HepG2 (cell line): Measurements from ENCODE around the gene CXADR. TPM values are rescaled to one million over a fixed set of nuclear protein-coding genes. Genes with fewer than 3 reads are reported as not detected.
A peak's percentile ranks its signal among the peaks of the same experiment; 100 is the strongest.

ENCODE experiments used
- ATAC-seq: fragments of 200-7000 bp; cut with Tn5 transposase; 3 replicates; pipeline ENCODE4 v1.9.1; 2020; ENCODE audit warnings: mild to moderate bottlenecking, moderate library complexity
- BruUV-seq: library from RNA; stranded (reverse); fragments of 400-500 nt; replicated peaks from 2 replicates; lab custom pipeline; 2021; lab: Mats Ljungman, UMichigan
- CTCF ChIA-PET: fragments of 300-600 bp; formaldehyde crosslinking; extraction: SDS; loops from one replicate; lab custom pipeline; 2021; ENCODE audit warnings: low total read pairs, inconsistent platforms, low intra/inter-chr PET ratio; lab: Yijun Ruan, JAX
- POLR2A ChIA-PET: fragments of 350-600 bp; sonication (Branson Sonifier 250); formaldehyde crosslinking; loops from one replicate; lab custom pipeline; 2020; ENCODE audit warnings: antibody characterized with exemption, inconsistent platforms; lab: Yijun Ruan, JAX
- DNase-seq: peaks from one replicate; pipeline ENCODE4 v3.0.0-alpha.2; 2015; ENCODE audit warnings: low spot score
- FAIRE-seq: peaks from 3 replicates; lab custom pipeline; 2011; peaks lifted over from hg19 to GRCh38; lab: Jason Lieb, UNC
- H2AFZ ChIP-seq: one replicate; pipeline ENCODE4 v1.6.1; 2011; ENCODE audit warnings: low read length, inconsistent platforms
- H3K27ac ChIP-seq: fragments of 300-600 bp; 3 replicates; pipeline ENCODE4 v1.8.0; 2011; ENCODE audit warnings: mixed run types, mild to moderate bottlenecking, mixed read lengths, low read length, inconsistent platforms; ENCODE audit not compliant: insufficient read depth; ENCODE audit errors: extremely low read length
- H3K27me3 ChIP-seq, 2 experiments: fragments of 200-600 bp in 1 of 2; 2 replicates in 1 of 2; 3 replicates in 1 of 2; pipeline versions ENCODE4 v1.6.0 to v1.8.0; 2011; ENCODE audit warnings: low read length in 2 of 2, mild to moderate bottlenecking in 2 of 2, moderate library complexity in 2 of 2, inconsistent platforms in 1 of 2; ENCODE audit not compliant: insufficient read depth in 2 of 2, control insufficient read depth in 1 of 2
- H3K36me3 ChIP-seq, 2 experiments: fragments of 200-600 bp in 1 of 2; replicated peaks in 1 of 2; 2 replicates in 1 of 2; 3 replicates in 1 of 2; pipeline versions ENCODE4 v1.5.1 to v1.8.0; 2011; ENCODE audit warnings: low read length in 2 of 2, inconsistent platforms in 1 of 2; ENCODE audit not compliant: insufficient read depth in 2 of 2, control insufficient read depth in 1 of 2
- H3K4me1 ChIP-seq: 2 replicates; pipeline ENCODE4 v1.5.1; 2012; ENCODE audit warnings: low read length, inconsistent platforms; ENCODE audit not compliant: insufficient read depth
- H3K4me2 ChIP-seq: 2 replicates; pipeline ENCODE4 v1.6.0; 2011; ENCODE audit warnings: low read depth, low read length, inconsistent platforms
- H3K4me3 ChIP-seq, 3 experiments: fragments of 200-600 bp in 1 of 3; sonication (generic), shearing (Covaris generic) in 1 of 3; replicated peaks in 1 of 3; 2 replicates each; pipeline ENCODE4 v1.5.1; 2011 to 2016; ENCODE audit warnings: low read length in 3 of 3, inconsistent platforms in 2 of 3, low read depth in 2 of 3, mild to moderate bottlenecking in 2 of 3, control low read depth in 1 of 3, mixed read lengths in 1 of 3; ENCODE audit not compliant: insufficient read depth in 1 of 3
- H3K79me2 ChIP-seq: one replicate; pipeline ENCODE4 v1.6.1; 2011; ENCODE audit warnings: low read length, inconsistent platforms; ENCODE audit not compliant: insufficient read depth
- H3K9ac ChIP-seq: 2 replicates; pipeline ENCODE4 v1.6.0; 2011; ENCODE audit warnings: mild to moderate bottlenecking, low read depth, low read length, inconsistent platforms; ENCODE audit not compliant: insufficient read depth
- H3K9me3 ChIP-seq: 2 replicates; pipeline ENCODE4 v1.5.1; 2012; ENCODE audit warnings: mild to moderate bottlenecking, low read length
- H4K20me1 ChIP-seq: 2 replicates; pipeline ENCODE4 v1.6.0; 2011; ENCODE audit warnings: inconsistent platforms, mild to moderate bottlenecking, low read length, moderate library complexity; ENCODE audit not compliant: insufficient read depth
- CEBPB ChIP-seq: IDR thresholded peaks from 2 replicates; pipeline ENCODE4 v1.6.1; 2011; ENCODE audit warnings: low read depth, low read length, improper control_type of control experiment, borderline replicate concordance
- CREB3 ChIP-seq: sonication (generic); formaldehyde crosslinking; IDR thresholded peaks from 2 replicates; pipeline ENCODE4 v1.5.0; 2020; ENCODE audit warnings: missing genetic modification reagents
- EP300 ChIP-seq, 3 experiments: sonication (generic) in 1 of 3; formaldehyde crosslinking in 1 of 3; IDR thresholded peaks; 2 replicates each; pipeline versions ENCODE4 v1.5.1 to v1.6.1; 2011 to 2020; ENCODE audit warnings: low read depth in 2 of 3, low read length in 2 of 3, borderline replicate concordance in 1 of 3, improper control_type of control experiment in 1 of 3, mild to moderate bottlenecking in 1 of 3, missing genetic modification reagents in 1 of 3, moderate library complexity in 1 of 3
- KDM3A ChIP-seq: IDR thresholded peaks from 2 replicates; pipeline ENCODE4 v1.6.1; 2018; ENCODE audit warnings: low read depth, missing compliant biosample characterization
- MIER2 ChIP-seq: IDR thresholded peaks from 2 replicates; pipeline ENCODE4 v1.6.1; 2016; ENCODE audit warnings: missing biosample characterization, missing genetic modification reagents
- PHF5A ChIP-seq: IDR thresholded peaks from one replicate; pipeline ENCODE4 v1.6.1; 2018; ENCODE audit warnings: low read depth, missing genetic modification reagents; ENCODE audit not compliant: unreplicated experiment
- SAP130 ChIP-seq: IDR thresholded peaks from 2 replicates; pipeline ENCODE4 v1.6.1; 2016; ENCODE audit warnings: low read depth
- SOX5 ChIP-seq: IDR thresholded peaks from 2 replicates; pipeline ENCODE4 v1.6.1; 2016; ENCODE audit warnings: borderline replicate concordance
- YEATS4 ChIP-seq: sonication (generic); formaldehyde crosslinking; IDR thresholded peaks from 2 replicates; pipeline ENCODE4 v1.4.0; 2020; ENCODE audit warnings: missing genetic modification reagents, borderline replicate concordance
- ZBTB39 ChIP-seq: sonication (generic); formaldehyde crosslinking; IDR thresholded peaks from 2 replicates; pipeline ENCODE4 v1.5.0; 2020; ENCODE audit warnings: missing genetic modification reagents
- ZMAT3 ChIP-seq: sonication (generic); formaldehyde crosslinking; conservative IDR thresholded peaks from 2 replicates; pipeline ENCODE4 v1.7.0; 2021; ENCODE audit warnings: missing genetic modification reagents
- ZNF264 ChIP-seq: sonication (generic); formaldehyde crosslinking; IDR thresholded peaks from 2 replicates; pipeline ENCODE4 v1.4.0; 2020; ENCODE audit warnings: missing genetic modification reagents
- ZNF329 ChIP-seq: sonication (generic); formaldehyde crosslinking; IDR thresholded peaks from 2 replicates; pipeline ENCODE4 v1.9.0; 2021; ENCODE audit warnings: low read depth, mild to moderate bottlenecking, missing genetic modification reagents
- ZNF460 ChIP-seq: sonication (generic); formaldehyde crosslinking; IDR thresholded peaks from 2 replicates; pipeline ENCODE4 v1.5.1; 2020; ENCODE audit warnings: missing genetic modification reagents, mild to moderate bottlenecking, borderline replicate concordance
- ZSCAN9 ChIP-seq: IDR thresholded peaks from 2 replicates; pipeline ENCODE4 v1.6.1; 2016; ENCODE audit warnings: borderline replicate concordance
- WGBS: methylation state at CpG from one replicate; pipeline ENCODE4 v1.1.6; 2017; ENCODE audit warnings: low lambda C conversion rate; 5-methylcytosine and 5-hydroxymethylcytosine counted together
- in situ Hi-C: cut with HindIII; loops from 2 replicates; pipeline ENCODE4 v1.10.0; 2017; ENCODE audit warnings: low pct_unique_long_range_greater_than_20kb; ENCODE audit not compliant: extremely low pct_ligation_motif_present
- intact Hi-C: fragments of 100-400 bp; cut with micrococcal nuclease; formaldehyde crosslinking; loops from one replicate; pipeline ENCODE4 v1.10.0; 2022; ENCODE audit not compliant: unreplicated experiment
- polyA plus RNA-seq, 8 experiments: library from polyadenylated mRNA; depleted of rRNA in 3 of 8; stranded (reverse) in 7 of 8; unstranded in 1 of 8; fragments of >200 nt; fragmentation: Illumina TruSeq in 4 of 8; extraction: Trizol in 4 of 8; gene quantifications; 2 replicates each; pipeline versions ENCODE4 v1.2.1 to v1.2.3, GENCODE V29; 2011 to 2016; ENCODE audit warnings: low read depth in 4 of 8, missing spikeins in 1 of 8, mixed read lengths in 1 of 8; ENCODE audit not compliant: insufficient read depth in 1 of 8
- total RNA-seq, 5 experiments: library from RNA; depleted of rRNA; stranded (reverse); fragments of >200 nt; fragmentation: Illumina TruSeq; extraction: Trizol; gene quantifications; 2 replicates each; pipeline ENCODE4 v1.2.3, GENCODE V29; 2016; ENCODE audit warnings: low read depth in 1 of 5

The CXADR gene
- total and polyA plus RNA-seq, 2 of the 13 experiments (the other 11 are each of a cell fraction or from before 2014, with no cell fraction given) = 86.8 to 110 TPM

GRCh38 chr21:17495680-17496079 lies 17.2 kb upstream of the CXADR start:
- 27% methylated on average over 2 of the region's 2 CpGs for WGBS
- Histone ChIP-seq H3K79me2 (no peaks in the 10 kb centered on the region), H4K20me1 (no peaks in the 10 kb centered on the region), H3K4me3 (no peak overlapping the region), H3K4me1 (peaks cover 73% of the 10 kb centered on the region), H3K27me3 (no peaks in the 10 kb centered on the region), H3K36me3 (no peaks in the 10 kb centered on the region), H3K4me2 (no peak overlapping the region), H2AFZ (peak overlapping the region; percentile 11), H3K9ac (no peak overlapping the region), H3K9me3 (no peaks in the 10 kb centered on the region), H3K27ac (peak overlapping the region; percentile 20)
- FAIRE-seq (peak; percentile 8), DNase-seq (peak; percentile 71), ATAC-seq (peak; percentile 65)
- no TSS peak for BruUV-seq
- intact Hi-C loops (no loop called here), in situ Hi-C loops (no loop called here)
- TF ChIP-seq EP300 (IDR thresholded peaks at IDR 0.05; ENCODE audit: low read depth in 2 of 2, low read length in 2 of 2) (0 out of 4 replicates have a peak, but pooled peaks of 1 of the 2 experiments have one; percentile 4), EP300 (CRISPR knock-in tag; IDR thresholded peaks at IDR 0.05; ENCODE audit: borderline replicate concordance) (no peak), CEBPB (peak; percentile 13; the same call in 1 of the 2 replicates), ZNF460 (CRISPR knock-in tag) (no peak)
- ChIA-PET POLR2A (interaction anchor here (1.0 to 2.0 kb wide), 3 partner anchors 16 to 59 kb away, joined by 3 to 5 read pairs (median 4); no protein-coding TSS in a partner anchor), CTCF (no interaction called here)

GRCh38 chr21:17497316-17497715 lies 15.5 kb upstream of the CXADR start:
- peak overlapping the region; percentile 41 for H3K27ac ChIP-seq
- peaks cover 89% of the 10 kb centered on the region for H3K4me1 ChIP-seq
- no peak overlapping the region; a peak in 1 of 6 replicates for H3K4me3 ChIP-seq
- H3K4me2 ChIP-seq = peak overlapping the region; percentile 38
- ATAC-seq (peak; percentile 26; the same call in 2 of the 3 replicates), FAIRE-seq (no peak), DNase-seq (peak; percentile 78)
- ChIA-PET POLR2A (interaction anchor here (1.1 to 1.4 kb wide), 2 partner anchors 25 to 30 kb away, joined by 5 read pairs; no protein-coding TSS in a partner anchor), CTCF (no interaction called here)
- H4K20me1 ChIP-seq = no peaks in the 10 kb centered on the region
- no peak overlapping the region for H2AFZ ChIP-seq
- no peaks in the 10 kb centered on the region for H3K27me3 ChIP-seq
- intact Hi-C loops = no loop called here
- H3K79me2 ChIP-seq = no peaks in the 10 kb centered on the region
- H3K36me3 ChIP-seq = no peaks in the 10 kb centered on the region
- no peaks in the 10 kb centered on the region for H3K9me3 ChIP-seq
- 0 out of 2 replicates have a peak overlapping the region, but pooled peaks have one; percentile 33 for H3K9ac ChIP-seq
- BruUV-seq = no TSS peak
- in situ Hi-C loops = no loop called here
- TF ChIP-seq YEATS4 = no peak
- peak; percentile 34; the same call in 1 of the 2 replicates for TF ChIP-seq ZBTB39
- no peak for TF ChIP-seq ZNF264 (CRISPR knock-in tag)
- TF ChIP-seq ZNF329 (CRISPR knock-in tag) = no peak
- no peak for TF ChIP-seq PHF5A (CRISPR knock-in tag)
- no peak for TF ChIP-seq ZMAT3 (CRISPR knock-in tag)
- TF ChIP-seq MIER2 = no peak
- TF ChIP-seq KDM3A (CRISPR knock-in tag) = no peak
- TF ChIP-seq SAP130 (CRISPR knock-in tag) = 0 out of 2 replicates have a peak, but pooled peaks have one; percentile 13
- TF ChIP-seq CREB3 = no peak
- TF ChIP-seq SOX5 (CRISPR knock-in tag) = peak; percentile 33; the same call in 1 of the 2 replicates
- TF ChIP-seq ZSCAN9 (CRISPR knock-in tag) = no peak
